ENCODE measurements around the gene DLX1.

Gene DLX1

DNA sequence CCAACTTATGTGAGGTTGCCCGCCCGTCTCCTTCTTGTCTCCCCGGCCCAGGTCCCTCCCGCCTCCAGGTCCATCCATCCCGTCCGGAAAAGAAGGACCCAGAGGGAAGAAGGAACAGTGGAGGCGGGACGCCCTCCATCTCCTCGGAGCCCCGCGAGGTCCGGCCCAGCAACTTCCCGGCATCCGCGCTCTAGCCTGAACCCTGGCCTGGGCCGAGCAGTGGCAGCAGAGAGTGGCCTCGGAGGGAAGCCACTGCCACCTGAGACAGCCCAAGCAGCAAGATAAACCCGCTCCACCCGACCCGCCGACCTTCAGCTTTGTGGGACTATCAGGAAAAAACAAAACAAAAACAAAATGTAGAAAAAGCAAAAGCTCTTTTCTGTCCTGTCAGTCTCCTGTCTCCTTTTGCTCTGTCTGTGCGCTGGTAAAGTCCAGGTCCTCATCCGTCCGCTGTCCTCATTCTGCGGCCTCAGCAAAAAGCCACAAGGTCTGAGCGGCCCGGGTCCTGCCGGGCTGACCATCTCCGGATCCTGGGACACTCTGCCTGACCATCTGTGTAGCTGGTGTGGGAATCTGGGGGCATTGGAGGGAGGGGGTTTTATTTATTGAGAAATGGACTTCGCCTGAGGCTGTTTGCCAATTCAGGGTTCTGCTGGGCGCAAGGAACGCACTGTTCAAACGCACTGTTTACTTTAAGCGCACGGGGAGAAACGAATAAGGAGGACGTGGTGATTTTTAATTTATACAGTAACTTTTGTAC, 3.1 kb downstream of the DLX1 start:
- peak overlapping the region; percentile 93 for H3K27ac ChIP-seq
- TF ChIP-seq, protein P1, sequence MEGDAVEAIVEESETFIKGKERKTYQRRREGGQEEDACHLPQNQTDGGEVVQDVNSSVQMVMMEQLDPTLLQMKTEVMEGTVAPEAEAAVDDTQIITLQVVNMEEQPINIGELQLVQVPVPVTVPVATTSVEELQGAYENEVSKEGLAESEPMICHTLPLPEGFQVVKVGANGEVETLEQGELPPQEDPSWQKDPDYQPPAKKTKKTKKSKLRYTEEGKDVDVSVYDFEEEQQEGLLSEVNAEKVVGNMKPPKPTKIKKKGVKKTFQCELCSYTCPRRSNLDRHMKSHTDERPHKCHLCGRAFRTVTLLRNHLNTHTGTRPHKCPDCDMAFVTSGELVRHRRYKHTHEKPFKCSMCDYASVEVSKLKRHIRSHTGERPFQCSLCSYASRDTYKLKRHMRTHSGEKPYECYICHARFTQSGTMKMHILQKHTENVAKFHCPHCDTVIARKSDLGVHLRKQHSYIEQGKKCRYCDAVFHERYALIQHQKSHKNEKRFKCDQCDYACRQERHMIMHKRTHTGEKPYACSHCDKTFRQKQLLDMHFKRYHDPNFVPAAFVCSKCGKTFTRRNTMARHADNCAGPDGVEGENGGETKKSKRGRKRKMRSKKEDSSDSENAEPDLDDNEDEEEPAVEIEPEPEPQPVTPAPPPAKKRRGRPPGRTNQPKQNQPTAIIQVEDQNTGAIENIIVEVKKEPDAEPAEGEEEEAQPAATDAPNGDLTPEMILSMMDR (IDR thresholded peaks at IDR 0.05) = no peak
- no peak for TF ChIP-seq ZFX (IDR thresholded peaks at IDR 0.05; ENCODE audit: borderline replicate concordance)

DNA sequence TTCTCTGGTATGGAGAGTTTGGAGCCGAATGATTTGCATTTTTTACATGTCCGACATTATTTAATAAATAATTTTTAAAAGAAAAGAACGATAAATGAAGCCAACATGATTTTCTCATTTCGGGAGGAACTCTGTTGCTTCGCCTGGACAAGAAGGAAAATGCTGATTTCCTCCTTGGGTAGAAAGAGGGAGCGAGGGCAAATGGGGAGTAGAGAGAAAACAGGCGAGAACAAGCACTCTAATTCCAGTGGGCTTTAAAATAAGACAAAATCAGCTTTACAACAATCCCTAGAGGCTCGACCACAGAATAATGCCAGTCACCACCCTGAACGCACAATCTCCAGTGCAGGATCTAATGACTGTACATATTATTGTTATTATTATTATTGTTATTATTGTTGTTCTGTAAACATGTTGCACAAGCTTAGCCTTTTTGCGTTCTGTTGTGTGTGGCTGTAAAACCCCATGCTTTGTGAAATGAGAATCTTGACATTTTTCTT, 3.7 kb downstream of the DLX1 start:
- H3K27ac ChIP-seq = peak overlapping the region; percentile 93
- TF ChIP-seq ZFX (IDR thresholded peaks at IDR 0.05; ENCODE audit: borderline replicate concordance) = no peak
- TF ChIP-seq, protein P1 (IDR thresholded peaks at IDR 0.05) = no peak

DNA sequence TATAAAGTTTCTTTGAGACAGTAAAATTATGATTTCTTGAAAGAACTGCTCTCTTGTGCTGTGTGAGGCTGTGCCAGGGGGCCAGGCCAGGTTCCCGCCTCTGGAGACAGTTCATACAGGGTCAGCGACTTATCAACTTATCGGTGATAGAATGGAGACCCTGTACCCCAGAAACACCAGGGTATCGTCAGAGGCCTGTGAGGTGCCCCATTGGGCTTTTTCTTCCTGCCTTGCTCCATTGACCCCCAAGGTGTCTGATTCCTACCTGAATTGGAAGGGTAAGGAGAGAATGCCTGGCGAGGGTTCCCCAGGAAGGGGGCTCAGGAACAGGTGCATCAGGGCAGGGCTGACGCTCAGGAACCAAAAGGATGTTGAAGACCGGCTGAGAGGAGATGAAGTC, 4.3 kb downstream of the DLX1 start:
- TF ChIP-seq, protein P1 (IDR thresholded peaks at IDR 0.05) = no peak
- TF ChIP-seq ZFX (IDR thresholded peaks at IDR 0.05; ENCODE audit: borderline replicate concordance) = no peak
- peak overlapping the region; percentile 93 for H3K27ac ChIP-seq

DNA sequence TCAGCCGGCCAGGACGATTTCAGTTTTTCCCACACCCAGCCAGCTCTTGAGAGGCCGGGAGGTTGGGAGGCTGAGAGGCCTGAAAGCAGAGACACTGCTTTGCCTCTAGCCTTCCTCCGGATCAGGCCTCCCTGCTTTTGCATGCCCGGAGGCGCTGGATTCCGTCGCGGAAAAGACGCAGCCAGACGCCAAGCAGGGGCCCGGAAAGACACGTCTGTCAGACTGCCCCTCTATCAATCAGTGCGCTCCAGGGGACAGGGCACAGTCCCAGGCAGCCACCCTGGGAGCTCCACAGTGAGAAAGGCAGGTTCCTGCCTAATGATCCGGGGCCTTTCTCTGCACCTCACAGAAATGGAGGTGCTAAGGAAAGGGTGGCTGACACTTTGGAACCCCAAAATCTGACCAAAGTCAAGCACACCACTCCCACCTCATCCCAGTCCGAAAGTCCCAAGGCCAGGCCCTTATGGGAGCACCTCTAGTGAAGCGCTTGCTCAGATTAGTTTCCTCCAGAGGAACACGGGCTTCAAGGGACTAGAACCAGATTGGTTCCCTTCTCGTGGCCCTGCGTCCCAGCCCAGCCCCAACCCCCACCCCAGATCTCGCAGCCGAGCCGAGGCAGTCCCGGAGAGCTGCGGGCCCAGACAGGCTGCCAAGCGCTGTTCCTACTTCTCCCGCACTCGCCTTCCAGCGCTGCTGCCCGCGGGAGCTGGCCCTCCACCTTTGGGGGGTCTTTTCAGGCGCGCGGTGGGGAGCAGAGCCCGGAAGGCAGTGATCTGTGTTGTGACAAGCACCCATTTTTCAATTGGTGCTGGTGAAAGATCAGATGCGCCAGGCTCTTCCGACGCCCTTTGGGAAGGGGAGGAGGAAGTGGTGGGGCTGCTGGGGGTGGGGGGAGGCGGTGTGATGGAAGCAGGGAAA, 5.0 kb downstream of the DLX1 start:
- no peak for TF ChIP-seq ZFX (IDR thresholded peaks at IDR 0.05; ENCODE audit: borderline replicate concordance)
- TF ChIP-seq, protein P1 (IDR thresholded peaks at IDR 0.05) = no peak
- peak overlapping the region; percentile 93 for H3K27ac ChIP-seq

DNA sequence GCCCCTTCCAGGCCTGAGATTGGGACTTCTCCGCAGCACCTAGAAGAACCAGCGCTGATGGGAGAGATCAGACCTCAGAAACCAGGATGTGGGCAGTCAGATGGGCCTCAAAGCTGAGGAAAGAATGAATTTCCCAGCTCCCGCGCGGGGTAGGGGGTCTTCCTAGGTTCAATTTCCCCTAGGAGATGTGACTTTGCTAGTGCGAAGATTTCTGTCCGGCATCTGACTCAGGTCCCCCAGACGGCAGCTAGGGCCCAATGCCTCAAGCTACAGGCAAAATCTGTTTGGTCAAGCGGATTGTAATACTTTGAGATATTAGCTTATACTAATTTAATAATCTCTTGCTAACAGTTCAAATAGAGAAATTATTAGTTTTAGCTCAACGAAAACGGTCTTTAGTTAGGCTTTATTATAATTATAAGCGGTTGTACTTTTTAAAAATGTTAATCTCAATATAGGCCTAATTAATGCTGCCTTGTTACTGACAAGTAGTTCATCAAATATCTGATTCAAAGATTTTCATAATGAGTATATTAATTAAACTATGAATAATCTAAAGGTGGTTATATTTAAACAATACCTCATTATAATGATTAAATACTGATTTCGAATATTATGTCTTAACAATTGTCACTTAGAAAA, 5.8 kb downstream of the DLX1 start:
- no peak overlapping the region for H3K27ac ChIP-seq
- no peak for TF ChIP-seq ZFX (IDR thresholded peaks at IDR 0.05; ENCODE audit: borderline replicate concordance)
- TF ChIP-seq, protein P1 (IDR thresholded peaks at IDR 0.05) = no peak

DNA sequence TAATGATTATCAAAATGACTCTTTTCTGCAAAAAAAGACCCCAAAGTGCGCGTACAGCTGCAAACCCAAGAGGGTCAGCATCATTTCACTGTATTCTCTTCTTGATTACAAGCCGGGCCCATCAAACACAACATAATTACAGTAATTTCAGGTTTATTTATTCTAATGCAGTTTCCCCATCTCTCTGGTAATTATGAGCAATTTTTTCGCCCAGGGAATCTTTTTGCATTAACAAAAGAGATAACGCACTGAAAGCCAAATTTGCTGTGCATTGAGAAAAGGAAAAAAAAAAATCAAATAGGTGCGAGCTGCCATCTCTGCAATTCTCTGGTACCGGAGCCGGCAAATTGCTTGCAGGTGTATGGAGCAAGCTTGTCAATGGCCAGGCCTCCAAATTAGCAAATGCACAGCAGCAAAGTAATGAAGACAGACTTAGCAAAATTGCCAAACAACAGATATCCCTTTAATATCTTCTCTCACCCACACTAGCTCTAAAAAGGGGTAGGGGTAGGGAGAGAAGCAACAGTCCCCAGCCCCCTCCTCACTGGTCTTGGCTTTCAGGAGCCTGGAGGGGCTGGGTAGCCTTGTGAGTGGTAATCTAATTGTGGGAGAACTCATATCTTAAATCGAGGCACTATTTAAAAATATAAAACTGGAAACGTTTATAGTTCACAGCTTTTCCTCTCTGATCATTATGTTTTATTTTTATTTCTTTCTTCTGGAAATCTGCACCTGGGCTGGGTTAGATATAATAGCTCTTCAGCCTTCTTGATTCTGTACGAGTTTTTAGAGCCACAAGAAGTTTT, 6.7 kb downstream of the DLX1 start:
- H3K27ac ChIP-seq = no peak overlapping the region
- no peak for TF ChIP-seq ZFX (IDR thresholded peaks at IDR 0.05; ENCODE audit: borderline replicate concordance)
- TF ChIP-seq, protein P1 (IDR thresholded peaks at IDR 0.05) = no peak

All from 22Rv1 (cell line).